A673 (cell line): ENCODE data around the gene DAPK3. TPM values are rescaled to one million over a fixed set of nuclear protein-coding genes. Genes with fewer than 3 reads are reported as not detected.

Experiments used
- BruUV-seq: library from RNA; stranded (reverse); fragments of 400-500 nt; replicated peaks from 2 replicates; lab custom pipeline; 2021; lab: Mats Ljungman, UMichigan
- CTCF ChIA-PET: fragments of 300-600 bp; sonication (Branson Sonifier 250); formaldehyde crosslinking; loops from one replicate; lab custom pipeline; 2022; ENCODE audit warnings: antibody characterized with exemption; lab: Charles Lee
- POLR2A ChIA-PET: fragments of 300-600 bp; sonication (Branson Sonifier 250); formaldehyde crosslinking; loops from one replicate; lab custom pipeline; 2022; ENCODE audit warnings: antibody characterized with exemption; ENCODE audit not compliant: low non-redundant PET; lab: Charles Lee
- DNase-seq: peaks from one replicate; pipeline ENCODE4 v3.0.0-alpha.2; 2015; ENCODE audit warnings: low spot score
- H3K27ac ChIP-seq: fragments of 200-600 bp; sonication (generic); 2 replicates; pipeline ENCODE4 v1.5.1; 2016; ENCODE audit warnings: mixed run types, low read depth, mild to moderate bottlenecking, mixed read lengths, antibody characterized with exemption, low read length; ENCODE audit not compliant: poor library complexity, severe bottlenecking
- H3K27me3 ChIP-seq: fragments of 200-600 bp; sonication (generic); replicated peaks from 2 replicates; pipeline ENCODE4 v1.6.1; 2017; ENCODE audit warnings: mixed run types, low read depth, mild to moderate bottlenecking, mixed read lengths, antibody characterized with exemption, low read length; ENCODE audit not compliant: insufficient read depth, poor library complexity
- H3K36me3 ChIP-seq: fragments of 200-600 bp; sonication (generic); 2 replicates; pipeline ENCODE4 v1.6.1; 2016; ENCODE audit warnings: mixed run types, mild to moderate bottlenecking, mixed read lengths, antibody characterized with exemption, low read length; ENCODE audit not compliant: insufficient read depth, poor library complexity, severe bottlenecking
- H3K4me1 ChIP-seq: fragments of 200-600 bp; sonication (generic); 2 replicates; pipeline ENCODE4 v1.6.1; 2017; ENCODE audit warnings: mixed run types, mild to moderate bottlenecking, mixed read lengths, antibody characterized with exemption, low read length; ENCODE audit not compliant: insufficient read depth, poor library complexity, severe bottlenecking
- H3K4me3 ChIP-seq: fragments of 200-600 bp; sonication (generic); 2 replicates; pipeline ENCODE4 v1.5.1; 2016; ENCODE audit warnings: low read depth, mixed run types, mild to moderate bottlenecking, mixed read lengths, low read length; ENCODE audit not compliant: poor library complexity, severe bottlenecking
- H3K9me3 ChIP-seq: fragments of 200-600 bp; sonication (generic); 2 replicates; pipeline ENCODE4 v1.6.1; 2016; ENCODE audit warnings: mixed run types, low read depth, mild to moderate bottlenecking, mixed read lengths, antibody characterized with exemption, low read length; ENCODE audit not compliant: poor library complexity, severe bottlenecking
- CTCF ChIP-seq: fragments of 300-800, 200-600 bp; sonication (generic); conservative IDR thresholded peaks from 2 replicates; pipeline ENCODE4 v1.5.1; 2017; ENCODE audit warnings: low read depth, mild to moderate bottlenecking, antibody characterized with exemption, low read length, moderate library complexity, mixed read lengths
- EZH2 ChIP-seq: fragments of 200-600 bp; sonication (generic); IDR thresholded peaks from 2 replicates; pipeline ENCODE4 v1.6.1; 2017; ENCODE audit warnings: borderline replicate concordance, low read depth, mild to moderate bottlenecking, mixed read lengths, antibody characterized with exemption, low read length; ENCODE audit not compliant: poor library complexity, severe bottlenecking
- intact Hi-C: fragments of 100-400 bp; cut with micrococcal nuclease; formaldehyde crosslinking; loops from one replicate; pipeline ENCODE4 v1.10.0; 2022; ENCODE audit not compliant: unreplicated experiment
- total RNA-seq: library from RNA; stranded (reverse); gene quantifications from 2 replicates; pipeline ENCODE4 v1.2.3, GENCODE V29; 2021

DAPK3 gene
- total RNA-seq, 1 experiment from 2014 or later, result 65.9 TPM

- peaks cover 44% of the 10 kb centered on the region for H3K36me3 ChIP-seq
- H3K9me3 ChIP-seq, result no peaks in the 10 kb centered on the region
- no peak overlapping the region for H3K4me3 ChIP-seq
- TF ChIP-seq EZH2 (no peak), CTCF (no peak)
- H3K4me1 ChIP-seq, result peaks cover 20% of the 10 kb centered on the region
- H3K27ac ChIP-seq, result peak overlapping the region; percentile 23
- no TSS peak for BruUV-seq
- CTCF ChIA-PET, result no interaction called here
- DNase-seq, result no peak
- POLR2A ChIA-PET, result no interaction called here
- H3K27me3 ChIP-seq, result no peaks in the 10 kb centered on the region
- intact Hi-C loops, result no loop called here
Measured at GRCh38 chr19:3966051-3967017, 4.6 kb downstream of the DAPK3 start.

- H3K36me3 ChIP-seq, result peaks cover 44% of the 10 kb centered on the region
- H3K4me3 ChIP-seq, result no peak overlapping the region
- DNase-seq, result no peak
- no TSS peak for BruUV-seq
- ChIA-PET CTCF (no interaction called here), POLR2A (no interaction called here)
- H3K4me1 ChIP-seq, result peaks cover 16% of the 10 kb centered on the region
- H3K27ac ChIP-seq, result no peak overlapping the region
- TF ChIP-seq CTCF, result no peak
- TF ChIP-seq EZH2, result no peak
- H3K27me3 ChIP-seq, result no peaks in the 10 kb centered on the region
- intact Hi-C loops, result no loop called here
- no peaks in the 10 kb centered on the region for H3K9me3 ChIP-seq
Measured at GRCh38 chr19:3964256-3965194, 6.4 kb downstream of the DAPK3 start.

GRCh38 chr19:3963458-3964255 lies 7.2 kb downstream of the DAPK3 start:
- intact Hi-C loops, result no loop called here
- Histone ChIP-seq H3K27ac (no peak overlapping the region), H3K36me3 (peaks cover 52% of the 10 kb centered on the region), H3K27me3 (no peaks in the 10 kb centered on the region), H3K4me1 (peaks cover 7% of the 10 kb centered on the region), H3K4me3 (no peak overlapping the region), H3K9me3 (no peaks in the 10 kb centered on the region)
- TF ChIP-seq EZH2 (no peak), CTCF (no peak)
- POLR2A ChIA-PET, result no interaction called here
- CTCF ChIA-PET, result no interaction called here
- no peak for DNase-seq
- no TSS peak for BruUV-seq
